Measurements from ENCODE around the gene SLC6A3.
A peak's percentile ranks its signal among the peaks of the same experiment; 100 is the strongest.

SLC6A3 gene

DNA sequence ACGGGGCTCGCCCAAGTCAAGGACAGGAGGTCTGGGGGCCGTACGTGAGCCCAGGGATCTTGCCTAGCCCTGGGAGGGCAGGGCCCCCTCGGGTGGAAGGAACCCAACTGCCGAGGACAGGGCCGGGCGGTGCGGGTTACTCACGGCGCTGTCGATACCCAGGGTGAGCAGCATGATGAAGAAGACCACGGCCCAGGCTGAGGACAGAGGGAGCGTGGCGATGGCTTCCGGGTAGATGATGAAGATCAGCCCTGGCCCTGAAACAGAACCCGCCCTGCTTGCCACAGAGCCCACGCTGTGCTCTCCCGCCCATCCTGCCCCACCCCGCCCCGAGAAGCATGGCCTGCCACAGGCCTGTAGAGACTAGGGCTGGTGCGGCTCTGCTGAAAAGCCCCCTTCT lies 34.1 kb downstream of the SLC6A3 start:
- DNase-seq (ENCODE audit: low spot score) = no peak
- in situ Hi-C loops (cut with MboI; ENCODE audit: low sequenced_read_pairs, unreplicated experiment) = no loop called here
- TF ChIP-seq, protein P1, sequence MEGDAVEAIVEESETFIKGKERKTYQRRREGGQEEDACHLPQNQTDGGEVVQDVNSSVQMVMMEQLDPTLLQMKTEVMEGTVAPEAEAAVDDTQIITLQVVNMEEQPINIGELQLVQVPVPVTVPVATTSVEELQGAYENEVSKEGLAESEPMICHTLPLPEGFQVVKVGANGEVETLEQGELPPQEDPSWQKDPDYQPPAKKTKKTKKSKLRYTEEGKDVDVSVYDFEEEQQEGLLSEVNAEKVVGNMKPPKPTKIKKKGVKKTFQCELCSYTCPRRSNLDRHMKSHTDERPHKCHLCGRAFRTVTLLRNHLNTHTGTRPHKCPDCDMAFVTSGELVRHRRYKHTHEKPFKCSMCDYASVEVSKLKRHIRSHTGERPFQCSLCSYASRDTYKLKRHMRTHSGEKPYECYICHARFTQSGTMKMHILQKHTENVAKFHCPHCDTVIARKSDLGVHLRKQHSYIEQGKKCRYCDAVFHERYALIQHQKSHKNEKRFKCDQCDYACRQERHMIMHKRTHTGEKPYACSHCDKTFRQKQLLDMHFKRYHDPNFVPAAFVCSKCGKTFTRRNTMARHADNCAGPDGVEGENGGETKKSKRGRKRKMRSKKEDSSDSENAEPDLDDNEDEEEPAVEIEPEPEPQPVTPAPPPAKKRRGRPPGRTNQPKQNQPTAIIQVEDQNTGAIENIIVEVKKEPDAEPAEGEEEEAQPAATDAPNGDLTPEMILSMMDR (IDR thresholded peaks at IDR 0.05; ENCODE audit: borderline replicate concordance, control extremely low read depth, extremely low read depth, insufficient read depth, missing control alignments) = no peak

DNA sequence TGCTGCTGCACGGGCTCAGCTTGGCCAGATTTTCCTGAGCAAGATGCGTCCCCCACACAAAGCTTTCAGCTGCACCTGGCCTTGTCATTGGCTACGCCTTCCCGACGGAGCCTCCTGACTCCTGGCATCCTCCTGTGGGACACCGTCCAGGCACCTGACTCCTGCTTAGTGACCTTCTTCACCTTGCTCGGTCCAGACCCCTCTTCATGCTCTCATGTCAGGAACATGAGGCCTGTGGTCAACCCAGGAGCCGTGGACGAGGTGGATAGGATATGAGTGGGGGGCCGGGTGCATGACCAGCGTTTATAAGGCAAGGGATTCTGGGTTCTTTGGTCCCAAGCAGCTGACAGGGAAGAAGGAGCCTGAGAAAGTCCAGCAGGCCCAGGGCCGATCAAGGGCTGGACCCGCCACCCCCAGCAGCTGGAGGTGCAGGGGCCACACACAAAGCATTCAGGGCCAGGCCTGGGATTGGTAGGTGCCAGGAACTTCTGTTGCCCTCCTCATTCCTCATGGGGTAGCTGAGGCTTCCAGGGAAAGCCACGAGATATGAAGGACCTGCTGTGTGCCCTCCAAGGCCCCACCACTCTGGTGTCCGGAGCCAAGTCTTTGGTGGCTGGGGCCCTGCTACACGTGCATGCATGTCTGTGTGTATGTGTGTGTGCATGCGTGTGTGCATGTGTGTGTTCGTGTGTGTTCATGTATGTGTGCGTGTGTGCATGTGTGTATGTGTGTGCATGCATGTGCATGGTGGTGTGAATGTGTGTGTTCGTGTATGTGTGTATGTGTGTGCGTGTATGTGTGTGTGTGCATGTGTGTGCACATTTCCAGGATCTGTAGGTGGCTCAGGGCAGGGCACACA lies 34.9 kb downstream of the SLC6A3 start:
- TF ChIP-seq, protein P1 (IDR thresholded peaks at IDR 0.05; ENCODE audit: borderline replicate concordance, control extremely low read depth, extremely low read depth, insufficient read depth, missing control alignments) = no peak
- in situ Hi-C loops (cut with MboI; ENCODE audit: low sequenced_read_pairs, unreplicated experiment) = no loop called here
- no peak for DNase-seq (ENCODE audit: low spot score)

DNA sequence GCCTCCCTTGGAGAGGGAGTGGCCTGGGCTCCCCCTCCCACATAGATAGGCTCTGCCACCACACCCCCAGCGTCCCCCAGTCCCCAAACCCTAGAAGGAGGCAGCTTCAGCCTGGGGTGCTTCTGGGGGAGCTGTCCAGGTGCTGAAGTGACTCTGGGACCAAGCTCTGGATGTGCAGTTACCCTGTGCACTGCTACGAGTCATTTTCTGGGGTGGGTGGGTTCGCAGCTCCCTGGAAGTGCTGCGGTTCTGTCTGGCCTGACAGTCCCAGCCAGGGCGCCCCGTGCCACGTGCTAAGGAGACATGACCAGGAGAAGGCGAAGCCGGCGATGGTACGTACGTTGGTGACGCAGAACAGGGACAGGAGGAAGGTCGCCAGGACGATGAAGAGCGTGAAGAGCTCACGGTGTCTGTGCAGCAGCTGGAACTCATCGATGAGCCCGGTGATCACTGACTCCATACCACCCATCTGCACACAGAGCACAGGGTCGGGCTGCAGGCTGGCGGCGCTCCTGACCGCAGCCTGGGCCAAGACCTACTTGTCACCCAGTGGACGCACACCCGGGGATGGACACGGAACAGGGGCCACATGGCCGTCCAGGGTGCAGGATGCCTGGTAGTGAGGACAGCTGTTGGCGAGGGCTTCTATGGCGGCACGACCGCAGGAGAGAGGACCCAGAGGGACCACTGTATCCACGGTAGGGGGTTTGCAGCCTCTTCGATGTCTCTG lies 35.7 kb downstream of the SLC6A3 start:
- peak; percentile 71 for DNase-seq (ENCODE audit: low spot score)
- TF ChIP-seq, protein P1 (IDR thresholded peaks at IDR 0.05; ENCODE audit: borderline replicate concordance, control extremely low read depth, extremely low read depth, insufficient read depth, missing control alignments) = no peak

DNA sequence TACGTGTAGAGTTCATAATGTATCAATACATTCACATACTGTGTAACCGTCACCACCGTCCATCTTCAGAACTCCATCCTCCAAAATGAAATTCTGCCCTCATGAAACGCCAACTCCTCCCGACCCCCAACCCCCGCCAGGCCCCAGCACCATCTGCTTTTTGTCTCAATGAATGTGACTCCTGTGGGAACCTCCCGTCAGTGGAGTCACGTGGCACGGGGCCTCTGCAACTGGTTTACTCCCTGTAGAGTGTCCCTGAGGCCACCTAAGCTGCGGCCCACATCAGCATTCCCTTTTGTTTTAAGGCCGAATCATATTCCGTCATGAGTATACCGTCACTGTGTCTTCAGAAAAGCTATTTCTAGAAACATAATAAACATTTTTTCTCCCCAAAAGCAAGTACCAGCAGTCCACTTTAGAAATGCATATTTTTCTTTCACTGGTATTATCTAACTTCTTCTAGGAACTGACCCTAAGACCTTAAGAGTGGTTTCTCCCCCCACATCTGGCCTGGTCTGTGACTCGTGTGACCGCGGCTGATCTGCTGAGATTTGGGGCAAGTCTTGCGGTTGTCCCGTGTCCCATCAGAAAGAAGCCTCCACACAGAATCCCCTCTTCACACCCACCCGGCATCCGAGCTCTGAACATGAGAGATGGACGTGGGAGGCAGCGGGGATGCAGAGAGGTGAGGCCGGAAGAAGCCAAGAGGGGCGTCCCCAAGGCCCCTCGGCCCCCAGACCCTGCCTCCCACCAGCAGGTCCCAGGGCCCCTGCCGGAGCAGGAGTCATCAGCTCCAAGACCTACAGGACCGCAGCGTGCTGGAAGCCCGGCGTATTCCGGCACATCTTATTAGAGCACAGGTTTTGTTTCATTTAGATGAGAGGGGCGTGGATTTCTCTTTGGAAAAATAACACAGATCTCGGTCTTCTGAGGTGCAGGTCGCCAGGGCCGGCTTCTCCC lies 38.3 kb downstream of the SLC6A3 start:
- in situ Hi-C loops (cut with MboI; ENCODE audit: low sequenced_read_pairs, unreplicated experiment) = no loop called here
- TF ChIP-seq, protein P1 (IDR thresholded peaks at IDR 0.05; ENCODE audit: borderline replicate concordance, control extremely low read depth, extremely low read depth, insufficient read depth, missing control alignments) = no peak
- DNase-seq (ENCODE audit: low spot score) = no peak

More for the DNA sequence above, 35.7 kb downstream of the SLC6A3 start:
- in situ Hi-C loops (cut with MboI; ENCODE audit: low sequenced_read_pairs, unreplicated experiment) = no loop called here

DNA sequence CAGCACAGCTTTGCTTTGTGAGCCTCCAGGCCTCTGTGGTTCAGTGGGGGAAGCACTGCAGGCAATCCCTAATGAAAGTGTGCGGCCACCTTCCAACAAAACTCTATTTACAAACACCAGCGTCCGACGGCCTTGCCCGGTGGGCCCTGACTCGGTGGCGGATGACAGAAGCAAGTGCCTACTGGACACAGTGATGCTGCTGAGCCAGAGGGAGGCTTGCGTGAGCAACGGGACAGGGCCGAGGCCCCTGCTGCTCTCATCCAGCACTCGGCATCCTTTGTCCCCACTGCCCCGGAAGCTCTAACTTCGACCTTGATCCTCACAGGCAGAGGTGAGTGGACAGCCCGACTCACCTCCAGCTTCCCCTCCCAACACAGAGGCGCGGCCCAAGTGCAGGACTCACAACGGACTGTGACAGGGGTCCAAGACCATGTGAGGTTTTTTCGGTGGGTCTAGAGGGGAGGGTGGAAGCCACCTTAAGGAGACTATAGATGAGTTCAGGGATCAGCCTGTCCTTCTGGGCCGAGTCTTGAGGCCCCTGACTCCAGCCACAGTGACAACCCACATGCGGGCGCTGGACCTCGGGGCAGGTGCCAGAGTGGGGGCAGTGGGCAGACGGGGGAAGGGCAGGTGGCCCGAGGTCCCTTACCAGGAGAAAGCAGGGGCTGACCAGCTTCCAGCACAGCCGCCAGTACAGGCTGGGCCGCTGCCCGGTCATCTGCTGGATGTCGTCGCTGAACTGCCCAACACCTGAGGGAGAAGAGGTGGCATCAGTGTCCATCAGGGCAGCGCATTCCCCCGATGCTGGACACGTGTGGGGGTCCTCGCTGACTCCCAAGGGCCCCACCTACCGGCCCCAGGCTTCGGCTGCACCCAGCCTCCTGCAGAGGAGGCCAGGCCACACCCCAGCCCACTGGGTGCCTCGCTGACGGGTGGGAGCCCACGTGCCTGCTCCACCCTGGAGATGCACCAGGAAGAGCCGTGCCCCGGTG lies 39.4 kb downstream of the SLC6A3 start:
- TF ChIP-seq, protein P1 (IDR thresholded peaks at IDR 0.05; ENCODE audit: borderline replicate concordance, control extremely low read depth, extremely low read depth, insufficient read depth, missing control alignments) = no peak
- in situ Hi-C loops (cut with MboI; ENCODE audit: low sequenced_read_pairs, unreplicated experiment) = no loop called here
- DNase-seq (ENCODE audit: low spot score) = no peak
